GM21447 (cell line): Measurements from ENCODE around the gene HINFP.
"Not testable (repeated sequence)": the region's sequence is repeated elsewhere in the genome, so short reads cannot be mapped to it uniquely, and the experiment has no call there.

Experiments used
- ATAC-seq: cut with Tn5 transposase; IDR thresholded peaks from one replicate; pipeline ENCODE4 v1.9.1; 2021; ENCODE audit not compliant: unreplicated experiment

HINFP gene

DNA sequence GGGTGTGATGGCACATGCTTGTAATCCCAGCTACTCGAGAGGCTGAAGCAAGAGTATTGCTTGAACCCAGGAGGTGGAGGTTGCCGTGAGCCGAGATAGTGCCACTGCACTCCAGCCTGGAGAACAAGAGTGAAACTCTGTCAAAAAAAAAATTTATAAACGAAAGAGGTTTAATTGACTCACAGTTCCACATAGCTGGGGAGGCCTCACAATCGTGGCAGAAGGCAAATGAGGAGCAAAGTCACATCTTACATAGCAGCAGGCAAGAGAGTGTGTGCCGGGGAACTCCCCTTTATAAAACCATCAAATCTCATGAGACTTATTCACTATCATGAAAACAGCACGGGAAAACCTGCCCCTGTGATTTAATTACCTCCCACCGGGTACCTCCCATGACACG lies 63.0 kb downstream of the HINFP start:
- ATAC-seq, result not testable (repeated sequence)
